A549 (cell line): ENCODE data around the gene FRS3. TPM values are rescaled to one million over a fixed set of nuclear protein-coding genes. Genes with fewer than 3 reads are reported as not detected.

Source experiments
- ATAC-seq, 2 experiments: fragments of 200-7000 bp in 1 of 2; fragments of >200 bp in 1 of 2; cut with Nextera tagmentation in 1 of 2; cut with Tn5 transposase in 1 of 2; 3 replicates each; pipeline versions ENCODE4 v1.8.0 to v1.9.1; 2018 to 2020; ENCODE audit warnings: mild to moderate bottlenecking in 1 of 2, moderate library complexity in 1 of 2
- CTCF ChIA-PET: fragments of 300-600 bp; sonication (Branson Sonifier 250); formaldehyde crosslinking; extraction: SDS; loops from one replicate; lab custom pipeline; 2021; ENCODE audit warnings: antibody characterized with exemption, inconsistent platforms; lab: Yijun Ruan, JAX
- POLR2A ChIA-PET: fragments of 350-600 bp; formaldehyde crosslinking; extraction: SDS; loops from one replicate; lab custom pipeline; 2021; ENCODE audit warnings: antibody characterized with exemption, inconsistent platforms; lab: Yijun Ruan, JAX
- DNase-seq, 2 experiments: peaks; one replicate each; pipeline versions ENCODE4 v3.0.0 to v3.0.0-alpha.2; 2011 to 2016; ENCODE audit warnings: low read depth in 1 of 2, low spot score in 1 of 2
- FAIRE-seq: peaks from 2 replicates; lab custom pipeline; 2011; peaks lifted over from hg19 to GRCh38; lab: Jason Lieb, UNC
- H3K27ac ChIP-seq, 2 experiments: fragments of >200 bp; sonication (Bioruptor Twin); formaldehyde crosslinking; 3 replicates each; pipeline ENCODE4 v1.5.1; 2016 to 2017
- H3K4me1 ChIP-seq: fragments of >200 bp; sonication (Bioruptor Twin); formaldehyde crosslinking; 3 replicates; pipeline ENCODE4 v1.6.1; 2016
- H3K4me2 ChIP-seq: fragments of >200 bp; sonication (Bioruptor Twin); formaldehyde crosslinking; 3 replicates; pipeline ENCODE4 v1.6.1; 2016
- H3K4me3 ChIP-seq: fragments of >200 bp; sonication (Bioruptor Twin); formaldehyde crosslinking; 3 replicates; pipeline ENCODE4 v1.5.1; 2016
- H3K9me3 ChIP-seq: fragments of >200 bp; sonication (Bioruptor Twin); formaldehyde crosslinking; 3 replicates; pipeline ENCODE4 v1.6.1; 2016
- CEBPB ChIP-seq, 2 experiments: fragments of >200 bp in 1 of 2; sonication (Bioruptor Twin) in 1 of 2; formaldehyde crosslinking in 1 of 2; IDR thresholded peaks; 2 replicates each; pipeline ENCODE4 v1.6.1; 2012 to 2016
- CHD4 ChIP-seq: fragments of 200-600 bp; sonication (generic); IDR thresholded peaks from 2 replicates; pipeline ENCODE4 v1.6.1; 2016; ENCODE audit warnings: antibody characterized with exemption, mild to moderate bottlenecking, borderline replicate concordance
- EP300 ChIP-seq, 2 experiments: fragments of >200 bp; sonication (Bioruptor Twin); formaldehyde crosslinking; IDR thresholded peaks; 2 replicates in 1 of 2; 3 replicates in 1 of 2; pipeline ENCODE4 v1.6.1; 2016 to 2017
- ESRRA ChIP-seq: fragments of 150-350 bp; IDR thresholded peaks from 2 replicates; pipeline ENCODE4 v1.6.1; 2014; ENCODE audit warnings: mild to moderate bottlenecking, low read length, borderline replicate concordance
- FOXS1 ChIP-seq: fragments of 250-450 bp; sonication (Bioruptor Pico); IDR thresholded peaks from 2 replicates; pipeline ENCODE4 v1.5.0; 2020; ENCODE audit warnings: mild to moderate bottlenecking, moderate library complexity
- HEYL ChIP-seq: fragments of 250-450 bp; sonication (Bioruptor Pico); IDR thresholded peaks from 2 replicates; pipeline ENCODE4 v1.8.0; 2021; ENCODE audit warnings: mild to moderate bottlenecking, moderate library complexity
- HOXB5 ChIP-seq: fragments of 250-450 bp; sonication (Bioruptor Pico); IDR thresholded peaks from 2 replicates; pipeline ENCODE4 v1.5.0; 2020; ENCODE audit warnings: mild to moderate bottlenecking, moderate library complexity
- JUN ChIP-seq, 2 experiments: fragments of >200 bp; sonication (Bioruptor Twin); formaldehyde crosslinking; IDR thresholded peaks; 2 replicates in 1 of 2; 3 replicates in 1 of 2; pipeline ENCODE4 v1.6.1; 2016 to 2017
- MAFK ChIP-seq: fragments of 450-650 bp; IDR thresholded peaks from 2 replicates; pipeline ENCODE4 v1.6.1; 2014; ENCODE audit not compliant: partially characterized antibody
- MYC ChIP-seq: IDR thresholded peaks from 2 replicates; pipeline ENCODE4 v1.6.1; 2012; ENCODE audit warnings: mild to moderate bottlenecking, inconsistent platforms, low read length, improper control_type of control experiment, borderline replicate concordance
- POLR2AphosphoS2 ChIP-seq: conservative IDR thresholded peaks from 2 replicates; pipeline ENCODE4 v1.6.1; 2012; ENCODE audit warnings: low read length, improper control_type of control experiment, inconsistent platforms
- RCOR1 ChIP-seq: fragments of 150-350 bp; IDR thresholded peaks from 2 replicates; pipeline ENCODE4 v1.6.1; 2014; ENCODE audit warnings: antibody characterized with exemption, low read length, low read depth
- SMC3 ChIP-seq: fragments of >200 bp; sonication (Bioruptor Twin); formaldehyde crosslinking; IDR thresholded peaks from 3 replicates; pipeline ENCODE4 v1.6.1; 2018; ENCODE audit warnings: inconsistent platforms
- SREBF2 ChIP-seq: fragments of 450-650 bp; IDR thresholded peaks from 2 replicates; pipeline ENCODE4 v1.6.1; 2014; ENCODE audit warnings: mild to moderate bottlenecking, moderate library complexity
- TP53 ChIP-seq: fragments of 250-450 bp; sonication (Bioruptor Pico); IDR thresholded peaks from 2 replicates; pipeline ENCODE4 v1.5.0; 2021; ENCODE audit warnings: mild to moderate bottlenecking, moderate library complexity
- ZFP36 ChIP-seq: fragments of 450-650 bp; IDR thresholded peaks from 2 replicates; pipeline ENCODE4 v1.6.1; 2014; ENCODE audit warnings: borderline replicate concordance; ENCODE audit not compliant: partially characterized antibody
- WGBS: methylation state at CpG from one replicate; pipeline ENCODE4 v1.1.6; 2017; ENCODE audit errors: missing lambda C conversion rate; 5-methylcytosine and 5-hydroxymethylcytosine counted together
- polyA plus RNA-seq, 4 experiments: library from polyadenylated mRNA; depleted of rRNA in 3 of 4; stranded (reverse); fragments of >200 nt; fragmentation: RNase III in 1 of 4; extraction: RNeasy Plus Mini Kit Qiagen cat#74134 plus additional on column Dnase treatment in 1 of 4; gene quantifications; 2 replicates in 3 of 4; 3 replicates in 1 of 4; pipeline ENCODE4 v1.2.3, GENCODE V29; 2011 to 2017
- TF ChIP-seq, protein P1 (sequence below): fragments of >200 bp; sonication (Bioruptor Twin); formaldehyde crosslinking; IDR thresholded peaks from 3 replicates; pipeline ENCODE4 v1.5.1; 2016
- TF ChIP-seq, protein P2 (sequence below): fragments of 150-350 bp; IDR thresholded peaks from 2 replicates; pipeline ENCODE4 v1.6.1; 2014; ENCODE audit warnings: low read depth, mild to moderate bottlenecking, low read length
- TF ChIP-seq, protein P3 (sequence below): fragments of >200 bp; sonication (Bioruptor Twin); formaldehyde crosslinking; IDR thresholded peaks from 2 replicates; pipeline ENCODE4 v1.6.1; 2016
- TF ChIP-seq, protein P4 (sequence below): IDR thresholded peaks from 2 replicates; pipeline ENCODE4 v1.6.1; 2012; ENCODE audit warnings: low read depth, borderline replicate concordance

FRS3 gene
- polyA plus RNA-seq, 2 of the 4 experiments (the other 2 are of a cell fraction): 1.9 to 2.0 TPM

DNA sequence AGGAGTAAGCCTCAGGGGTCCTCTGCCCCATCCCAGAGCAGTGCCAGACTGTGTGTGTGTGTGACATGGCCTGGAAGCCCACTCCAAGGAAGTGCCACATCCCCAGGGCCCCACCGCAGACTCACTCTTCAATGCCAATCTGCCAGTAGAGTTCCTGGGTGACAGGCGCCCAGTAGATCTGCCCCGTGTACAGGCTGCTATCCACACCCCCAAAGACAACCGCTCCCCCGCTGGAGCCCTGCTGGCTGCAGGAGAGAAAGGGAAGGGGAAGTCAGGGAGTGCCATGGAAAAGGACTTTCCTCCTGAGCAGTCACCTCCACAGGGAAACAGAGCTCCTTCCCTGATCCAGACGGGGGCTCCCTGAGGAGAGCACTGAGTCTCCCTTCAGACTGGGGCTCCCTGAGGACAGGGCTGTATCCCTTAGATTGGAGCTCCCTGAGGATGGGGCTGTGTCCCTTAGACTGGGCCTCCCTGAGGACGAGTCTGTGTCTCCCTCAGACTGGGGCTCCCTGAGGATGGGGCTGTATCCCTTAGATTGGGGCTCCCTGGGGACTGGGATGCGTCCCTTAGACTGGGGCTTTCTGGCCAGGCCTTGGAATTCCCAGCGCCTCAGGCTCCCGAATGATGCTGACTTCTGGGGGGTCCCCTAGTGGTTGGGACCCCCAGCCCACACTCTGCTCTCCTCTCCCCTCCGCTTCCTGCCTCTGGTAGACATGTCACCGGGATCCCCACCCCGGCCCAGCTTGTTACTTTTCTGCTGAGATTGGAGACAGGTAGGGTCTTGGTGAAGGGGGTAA lies 39.1 kb downstream of the FRS3 start:
- POLR2A ChIA-PET: no interaction called here
- H3K4me1 ChIP-seq: peaks cover 30% of the 10 kb centered on the region
- WGBS: 86% methylated on average over 11 of the region's 13 CpGs
- no peak for FAIRE-seq
- H3K4me2 ChIP-seq: no peak overlapping the region
- H3K4me3 ChIP-seq: no peak overlapping the region
- TF ChIP-seq, protein P1, sequence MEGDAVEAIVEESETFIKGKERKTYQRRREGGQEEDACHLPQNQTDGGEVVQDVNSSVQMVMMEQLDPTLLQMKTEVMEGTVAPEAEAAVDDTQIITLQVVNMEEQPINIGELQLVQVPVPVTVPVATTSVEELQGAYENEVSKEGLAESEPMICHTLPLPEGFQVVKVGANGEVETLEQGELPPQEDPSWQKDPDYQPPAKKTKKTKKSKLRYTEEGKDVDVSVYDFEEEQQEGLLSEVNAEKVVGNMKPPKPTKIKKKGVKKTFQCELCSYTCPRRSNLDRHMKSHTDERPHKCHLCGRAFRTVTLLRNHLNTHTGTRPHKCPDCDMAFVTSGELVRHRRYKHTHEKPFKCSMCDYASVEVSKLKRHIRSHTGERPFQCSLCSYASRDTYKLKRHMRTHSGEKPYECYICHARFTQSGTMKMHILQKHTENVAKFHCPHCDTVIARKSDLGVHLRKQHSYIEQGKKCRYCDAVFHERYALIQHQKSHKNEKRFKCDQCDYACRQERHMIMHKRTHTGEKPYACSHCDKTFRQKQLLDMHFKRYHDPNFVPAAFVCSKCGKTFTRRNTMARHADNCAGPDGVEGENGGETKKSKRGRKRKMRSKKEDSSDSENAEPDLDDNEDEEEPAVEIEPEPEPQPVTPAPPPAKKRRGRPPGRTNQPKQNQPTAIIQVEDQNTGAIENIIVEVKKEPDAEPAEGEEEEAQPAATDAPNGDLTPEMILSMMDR: no peak
- TF ChIP-seq, protein P2, sequence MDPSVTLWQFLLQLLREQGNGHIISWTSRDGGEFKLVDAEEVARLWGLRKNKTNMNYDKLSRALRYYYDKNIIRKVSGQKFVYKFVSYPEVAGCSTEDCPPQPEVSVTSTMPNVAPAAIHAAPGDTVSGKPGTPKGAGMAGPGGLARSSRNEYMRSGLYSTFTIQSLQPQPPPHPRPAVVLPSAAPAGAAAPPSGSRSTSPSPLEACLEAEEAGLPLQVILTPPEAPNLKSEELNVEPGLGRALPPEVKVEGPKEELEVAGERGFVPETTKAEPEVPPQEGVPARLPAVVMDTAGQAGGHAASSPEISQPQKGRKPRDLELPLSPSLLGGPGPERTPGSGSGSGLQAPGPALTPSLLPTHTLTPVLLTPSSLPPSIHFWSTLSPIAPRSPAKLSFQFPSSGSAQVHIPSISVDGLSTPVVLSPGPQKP: no peak
- no peak for TF ChIP-seq ZFP36
- TF ChIP-seq EP300 (IDR thresholded peaks at IDR 0.05): no peak
- TF ChIP-seq JUN (IDR thresholded peaks at IDR 0.05): no peak
- TF ChIP-seq TP53 (CRISPR knock-in tag): no peak
- TF ChIP-seq FOXS1 (CRISPR knock-in tag): no peak
- no peak for TF ChIP-seq HEYL
- TF ChIP-seq ESRRA: no peak
- TF ChIP-seq POLR2AphosphoS2: no peak
- TF ChIP-seq SMC3: no peak
- TF ChIP-seq, all 56 proteins: peak for 0
- DNase-seq (no peak), ATAC-seq (no peak)
- Histone ChIP-seq H3K9me3 (no peaks in the 10 kb centered on the region), H3K27ac (peak overlapping the region; percentile 27 to 37; a peak in 3 of 6 replicates)
- CTCF ChIA-PET: interaction anchor here (0.7 to 1.6 kb wide), 5 partner anchors 16 to 57 kb away, joined by 3 to 11 read pairs (median 4); no protein-coding TSS in a partner anchor

- no peak overlapping the region for H3K4me2 ChIP-seq
- DNase-seq: no peak
- no peak for ATAC-seq
- TF ChIP-seq, protein P3, sequence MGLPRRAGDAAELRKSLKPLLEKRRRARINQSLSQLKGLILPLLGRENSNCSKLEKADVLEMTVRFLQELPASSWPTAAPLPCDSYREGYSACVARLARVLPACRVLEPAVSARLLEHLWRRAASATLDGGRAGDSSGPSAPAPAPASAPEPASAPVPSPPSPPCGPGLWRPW: no peak
- TF ChIP-seq FOXS1 (CRISPR knock-in tag) (no peak), RCOR1 (no peak), TP53 (CRISPR knock-in tag) (no peak), MYC (no peak), HOXB5 (CRISPR knock-in tag) (no peak), SREBF2 (no peak), POLR2AphosphoS2 (no peak), JUN (IDR thresholded peaks at IDR 0.05) (no peak), CEBPB (IDR thresholded peaks at IDR 0.05) (no peak), MAFK (no peak), CHD4 (no peak)
- TF ChIP-seq, protein P4, sequence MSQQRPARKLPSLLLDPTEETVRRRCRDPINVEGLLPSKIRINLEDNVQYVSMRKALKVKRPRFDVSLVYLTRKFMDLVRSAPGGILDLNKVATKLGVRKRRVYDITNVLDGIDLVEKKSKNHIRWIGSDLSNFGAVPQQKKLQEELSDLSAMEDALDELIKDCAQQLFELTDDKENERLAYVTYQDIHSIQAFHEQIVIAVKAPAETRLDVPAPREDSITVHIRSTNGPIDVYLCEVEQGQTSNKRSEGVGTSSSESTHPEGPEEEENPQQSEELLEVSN: no peak
- TF ChIP-seq, protein P1: no peak
- no peak for FAIRE-seq
- H3K4me1 ChIP-seq: peaks cover 30% of the 10 kb centered on the region
- CTCF ChIA-PET: interaction anchor here (0.7 to 1.3 kb wide), 2 partner anchors 33 to 371 kb away, joined by 3 read pairs; no protein-coding TSS in a partner anchor
- POLR2A ChIA-PET: no interaction called here
- no peak overlapping the region for H3K4me3 ChIP-seq
- H3K27ac ChIP-seq: no peak overlapping the region
- no peaks in the 10 kb centered on the region for H3K9me3 ChIP-seq
- 80% methylated on average over 4 of the region's 4 CpGs for WGBS
Observed at GRCh38 chr6:41739041-41739440, 40.7 kb downstream of the FRS3 start.
